ENCODE results near the gene SPON1.
"Not testable (repeated sequence)": the region's sequence is repeated elsewhere in the genome, so short reads cannot be mapped to it uniquely, and the experiment has no call there.

Gene SPON1

DNA sequence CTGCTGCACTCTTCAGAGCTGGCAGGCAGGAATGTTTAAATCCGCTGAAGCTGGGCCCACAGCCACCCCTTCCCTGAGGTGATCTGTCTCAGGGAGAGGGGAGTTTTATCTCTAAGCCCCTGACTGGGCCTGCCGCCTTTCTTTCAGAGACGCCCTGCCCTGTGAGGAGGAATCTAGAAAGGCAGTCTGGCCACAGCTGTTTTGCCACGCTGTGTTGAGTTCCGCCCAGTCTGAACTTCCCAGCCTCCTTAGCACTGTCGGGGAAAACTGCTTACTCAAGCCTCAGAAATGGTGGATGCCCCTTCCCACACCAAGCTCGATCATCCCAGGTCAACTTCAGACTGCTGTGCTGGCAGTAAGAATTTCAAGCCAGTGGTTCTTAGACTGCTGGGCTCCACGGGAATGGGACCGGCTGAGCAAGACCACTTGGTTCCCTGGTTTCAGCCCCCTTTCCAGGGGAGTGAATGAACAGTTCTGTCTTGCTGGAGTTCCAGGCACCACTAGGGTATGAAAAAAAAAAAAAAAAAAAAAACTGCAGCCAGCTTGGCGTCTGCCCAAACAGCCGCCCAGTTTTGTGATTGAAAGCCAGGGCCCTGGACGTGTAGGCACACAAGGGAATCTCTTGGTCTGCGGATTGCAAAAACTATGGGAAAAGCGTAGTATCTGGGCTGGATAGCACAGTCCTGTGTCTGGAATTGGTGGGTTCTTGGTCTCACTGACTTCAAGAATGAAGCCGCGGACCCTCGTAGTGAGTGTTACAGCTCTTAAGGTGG, 127.4 kb downstream of the SPON1 start:
- no peak for DNase-seq
- Histone ChIP-seq H3K27ac (no peak overlapping the region), H3K4me3 (ENCODE audit: low read depth, low read length) (no peak overlapping the region), H3K27me3 (replicated peaks) (no peaks in the 10 kb centered on the region), H3K36me3 (replicated peaks) (no peaks in the 10 kb centered on the region)
- in situ Hi-C loops (cut with HindIII; ENCODE audit: low pct_ligation_motif_present, low sequenced_read_pairs), result no loop called here
- TF ChIP-seq, protein P1, sequence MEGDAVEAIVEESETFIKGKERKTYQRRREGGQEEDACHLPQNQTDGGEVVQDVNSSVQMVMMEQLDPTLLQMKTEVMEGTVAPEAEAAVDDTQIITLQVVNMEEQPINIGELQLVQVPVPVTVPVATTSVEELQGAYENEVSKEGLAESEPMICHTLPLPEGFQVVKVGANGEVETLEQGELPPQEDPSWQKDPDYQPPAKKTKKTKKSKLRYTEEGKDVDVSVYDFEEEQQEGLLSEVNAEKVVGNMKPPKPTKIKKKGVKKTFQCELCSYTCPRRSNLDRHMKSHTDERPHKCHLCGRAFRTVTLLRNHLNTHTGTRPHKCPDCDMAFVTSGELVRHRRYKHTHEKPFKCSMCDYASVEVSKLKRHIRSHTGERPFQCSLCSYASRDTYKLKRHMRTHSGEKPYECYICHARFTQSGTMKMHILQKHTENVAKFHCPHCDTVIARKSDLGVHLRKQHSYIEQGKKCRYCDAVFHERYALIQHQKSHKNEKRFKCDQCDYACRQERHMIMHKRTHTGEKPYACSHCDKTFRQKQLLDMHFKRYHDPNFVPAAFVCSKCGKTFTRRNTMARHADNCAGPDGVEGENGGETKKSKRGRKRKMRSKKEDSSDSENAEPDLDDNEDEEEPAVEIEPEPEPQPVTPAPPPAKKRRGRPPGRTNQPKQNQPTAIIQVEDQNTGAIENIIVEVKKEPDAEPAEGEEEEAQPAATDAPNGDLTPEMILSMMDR (IDR thresholded peaks at IDR 0.05; ENCODE audit: low read depth, low read length, missing control alignments), result no peak

- H3K4me3 ChIP-seq (ENCODE audit: low read depth, low read length); H3K27me3 ChIP-seq (replicated peaks); H3K36me3 ChIP-seq (replicated peaks); DNase-seq; in situ Hi-C loops (cut with HindIII; ENCODE audit: low pct_ligation_motif_present, low sequenced_read_pairs); H3K27ac ChIP-seq: not testable (repeated sequence)
These were observed 128.1 kb downstream of the SPON1 start for GRCh38 chr11:14090631-14091030.

- Histone ChIP-seq H3K36me3 (replicated peaks) (no peaks in the 10 kb centered on the region), H3K27ac (no peak overlapping the region), H3K4me3 (ENCODE audit: low read depth, low read length) (no peak overlapping the region), H3K27me3 (replicated peaks) (no peaks in the 10 kb centered on the region)
- no peak for DNase-seq
- TF ChIP-seq, protein P1 (IDR thresholded peaks at IDR 0.05; ENCODE audit: low read depth, low read length, missing control alignments), result no peak
- in situ Hi-C loops (cut with HindIII; ENCODE audit: low pct_ligation_motif_present, low sequenced_read_pairs), result no loop called here
These were observed 130.5 kb downstream of the SPON1 start for GRCh38 chr11:14093065-14093464.

DNA sequence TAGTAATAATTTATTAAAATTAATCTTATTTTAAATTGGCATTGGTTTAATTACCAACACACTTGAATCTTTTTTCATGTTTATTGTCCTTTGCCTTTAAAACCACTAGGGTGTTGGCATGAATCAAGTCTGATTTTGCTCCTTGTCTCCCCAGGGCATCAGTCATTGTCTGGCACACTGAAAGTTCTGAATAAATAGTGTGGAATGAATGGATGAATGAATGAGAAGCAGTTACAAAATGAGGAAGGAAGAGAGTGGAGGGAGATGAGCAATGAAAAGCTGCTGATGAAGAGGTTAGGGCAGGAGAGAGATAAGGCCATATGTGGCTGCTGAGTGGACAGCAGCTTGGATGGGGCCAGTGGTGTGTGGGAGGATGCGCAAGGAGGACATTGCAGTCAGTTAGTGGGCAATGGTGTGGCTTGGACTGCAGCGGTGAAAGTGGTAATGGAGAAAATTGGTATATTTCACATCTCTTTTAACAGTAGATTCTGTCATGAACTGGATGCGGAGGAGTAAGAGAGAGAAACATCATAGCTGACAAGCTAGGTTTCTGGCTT, 132.0 kb downstream of the SPON1 start:
- H3K4me3 ChIP-seq (ENCODE audit: low read depth, low read length), result no peak overlapping the region
- H3K27me3 ChIP-seq (replicated peaks), result no peaks in the 10 kb centered on the region
- TF ChIP-seq, protein P1 (IDR thresholded peaks at IDR 0.05; ENCODE audit: low read depth, low read length, missing control alignments), result no peak
- H3K27ac ChIP-seq, result no peak overlapping the region
- in situ Hi-C loops (cut with HindIII; ENCODE audit: low pct_ligation_motif_present, low sequenced_read_pairs), result no loop called here
- no peaks in the 10 kb centered on the region for H3K36me3 ChIP-seq (replicated peaks)
- DNase-seq, result no peak

- Histone ChIP-seq H3K27me3 (replicated peaks) (no peaks in the 10 kb centered on the region), H3K27ac (no peak overlapping the region)
- TF ChIP-seq, protein P1 (IDR thresholded peaks at IDR 0.05; ENCODE audit: low read depth, low read length, missing control alignments), result no peak
These were observed 133.4 kb downstream of the SPON1 start for GRCh38 chr11:14095882-14096281.

DNA sequence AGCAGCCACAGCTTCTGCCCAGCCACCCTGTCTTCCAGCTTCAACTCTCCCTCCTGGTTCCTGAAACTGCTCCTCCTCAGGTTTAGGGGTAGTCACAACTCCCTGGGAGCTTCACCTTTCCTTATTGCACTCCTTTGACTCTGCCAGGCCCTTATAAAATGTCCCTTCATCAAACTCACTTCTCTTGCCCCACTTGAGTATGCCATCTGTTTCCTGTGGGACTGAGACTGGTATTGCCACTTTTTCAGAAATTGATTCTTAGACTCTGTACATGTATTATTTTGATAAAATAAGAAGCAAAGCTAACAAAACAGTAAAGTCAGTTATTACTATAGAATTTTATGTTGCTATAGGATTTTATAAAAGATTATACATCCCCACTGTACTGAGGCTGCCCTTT, 134.1 kb downstream of the SPON1 start:
- DNase-seq, result no peak
- Histone ChIP-seq H3K36me3 (replicated peaks) (no peaks in the 10 kb centered on the region), H3K4me3 (ENCODE audit: low read depth, low read length) (no peak overlapping the region), H3K27me3 (replicated peaks) (no peaks in the 10 kb centered on the region), H3K27ac (no peak overlapping the region)
- in situ Hi-C loops (cut with HindIII; ENCODE audit: low pct_ligation_motif_present, low sequenced_read_pairs), result no loop called here
- TF ChIP-seq, protein P1 (IDR thresholded peaks at IDR 0.05; ENCODE audit: low read depth, low read length, missing control alignments), result no peak

More at GRCh38 chr11:14095882-14096281, 133.4 kb downstream of the SPON1 start:
- no peaks in the 10 kb centered on the region for H3K36me3 ChIP-seq (replicated peaks)
- in situ Hi-C loops (cut with HindIII; ENCODE audit: low pct_ligation_motif_present, low sequenced_read_pairs), result no loop called here
- H3K4me3 ChIP-seq (ENCODE audit: low read depth, low read length), result no peak overlapping the region
- DNase-seq, result no peak
